HepG2 (cell line): ENCODE data around the gene ZBTB7C. TPM values are rescaled to one million over a fixed set of nuclear protein-coding genes. Genes with fewer than 3 reads are reported as not detected.

Experiments
- ATAC-seq: fragments of 200-7000 bp; cut with Tn5 transposase; 3 replicates; pipeline ENCODE4 v1.9.1; 2020; ENCODE audit warnings: mild to moderate bottlenecking, moderate library complexity
- BruUV-seq: library from RNA; stranded (reverse); fragments of 400-500 nt; replicated peaks from 2 replicates; lab custom pipeline; 2021; lab: Mats Ljungman, UMichigan
- CTCF ChIA-PET: fragments of 300-600 bp; formaldehyde crosslinking; extraction: SDS; loops from one replicate; lab custom pipeline; 2021; ENCODE audit warnings: low total read pairs, inconsistent platforms, low intra/inter-chr PET ratio; lab: Yijun Ruan, JAX
- POLR2A ChIA-PET: fragments of 350-600 bp; sonication (Branson Sonifier 250); formaldehyde crosslinking; loops from one replicate; lab custom pipeline; 2020; ENCODE audit warnings: antibody characterized with exemption, inconsistent platforms; lab: Yijun Ruan, JAX
- DNase-seq: peaks from one replicate; pipeline ENCODE4 v3.0.0-alpha.2; 2015; ENCODE audit warnings: low spot score
- FAIRE-seq: peaks from 3 replicates; lab custom pipeline; 2011; peaks lifted over from hg19 to GRCh38; lab: Jason Lieb, UNC
- H2AFZ ChIP-seq: one replicate; pipeline ENCODE4 v1.6.1; 2011; ENCODE audit warnings: low read length, inconsistent platforms
- H3K27ac ChIP-seq: fragments of 300-600 bp; 3 replicates; pipeline ENCODE4 v1.8.0; 2011; ENCODE audit warnings: mixed run types, mild to moderate bottlenecking, mixed read lengths, low read length, inconsistent platforms; ENCODE audit not compliant: insufficient read depth; ENCODE audit errors: extremely low read length
- H3K27me3 ChIP-seq, 2 experiments: fragments of 200-600 bp in 1 of 2; 2 replicates in 1 of 2; 3 replicates in 1 of 2; pipeline versions ENCODE4 v1.6.0 to v1.8.0; 2011; ENCODE audit warnings: low read length in 2 of 2, mild to moderate bottlenecking in 2 of 2, moderate library complexity in 2 of 2, inconsistent platforms in 1 of 2; ENCODE audit not compliant: insufficient read depth in 2 of 2, control insufficient read depth in 1 of 2
- H3K36me3 ChIP-seq, 2 experiments: fragments of 200-600 bp in 1 of 2; replicated peaks in 1 of 2; 2 replicates in 1 of 2; 3 replicates in 1 of 2; pipeline versions ENCODE4 v1.5.1 to v1.8.0; 2011; ENCODE audit warnings: low read length in 2 of 2, inconsistent platforms in 1 of 2; ENCODE audit not compliant: insufficient read depth in 2 of 2, control insufficient read depth in 1 of 2
- H3K4me1 ChIP-seq: 2 replicates; pipeline ENCODE4 v1.5.1; 2012; ENCODE audit warnings: low read length, inconsistent platforms; ENCODE audit not compliant: insufficient read depth
- H3K4me2 ChIP-seq: 2 replicates; pipeline ENCODE4 v1.6.0; 2011; ENCODE audit warnings: low read depth, low read length, inconsistent platforms
- H3K4me3 ChIP-seq, 3 experiments: fragments of 200-600 bp in 1 of 3; sonication (generic), shearing (Covaris generic) in 1 of 3; replicated peaks in 1 of 3; 2 replicates each; pipeline ENCODE4 v1.5.1; 2011 to 2016; ENCODE audit warnings: low read length in 3 of 3, inconsistent platforms in 2 of 3, low read depth in 2 of 3, mild to moderate bottlenecking in 2 of 3, control low read depth in 1 of 3, mixed read lengths in 1 of 3; ENCODE audit not compliant: insufficient read depth in 1 of 3
- H3K79me2 ChIP-seq: one replicate; pipeline ENCODE4 v1.6.1; 2011; ENCODE audit warnings: low read length, inconsistent platforms; ENCODE audit not compliant: insufficient read depth
- H3K9ac ChIP-seq: 2 replicates; pipeline ENCODE4 v1.6.0; 2011; ENCODE audit warnings: mild to moderate bottlenecking, low read depth, low read length, inconsistent platforms; ENCODE audit not compliant: insufficient read depth
- H3K9me3 ChIP-seq: 2 replicates; pipeline ENCODE4 v1.5.1; 2012; ENCODE audit warnings: mild to moderate bottlenecking, low read length
- H4K20me1 ChIP-seq: 2 replicates; pipeline ENCODE4 v1.6.0; 2011; ENCODE audit warnings: inconsistent platforms, mild to moderate bottlenecking, low read length, moderate library complexity; ENCODE audit not compliant: insufficient read depth
- FOXP1 ChIP-seq, 2 experiments: fragments of 450-650 bp in 1 of 2; IDR thresholded peaks; 2 replicates each; pipeline ENCODE4 v1.6.1; 2017 to 2018; ENCODE audit warnings: antibody characterized with exemption in 1 of 2
- GATAD1 ChIP-seq: IDR thresholded peaks from 2 replicates; pipeline ENCODE4 v1.6.1; 2016; ENCODE audit warnings: missing genetic modification reagents, missing compliant biosample characterization
- KLF11 ChIP-seq: IDR thresholded peaks from 2 replicates; pipeline ENCODE4 v1.6.1; 2016; ENCODE audit warnings: missing compliant biosample characterization
- LCORL ChIP-seq, 2 experiments: fragments of 450-650 bp in 1 of 2; sonication (generic) in 1 of 2; formaldehyde crosslinking in 1 of 2; IDR thresholded peaks; 2 replicates each; pipeline versions ENCODE4 v1.5.0 to v1.6.1; 2017 to 2020; ENCODE audit warnings: antibody characterized with exemption in 1 of 2, missing genetic modification reagents in 1 of 2
- MAZ ChIP-seq, 2 experiments: sonication (generic) in 1 of 2; formaldehyde crosslinking in 1 of 2; IDR thresholded peaks; 2 replicates each; pipeline versions ENCODE4 v1.5.0 to v1.6.1; 2012 to 2020; ENCODE audit warnings: low read depth in 2 of 2, mild to moderate bottlenecking in 2 of 2, borderline replicate concordance in 1 of 2, improper control_type of control experiment in 1 of 2, low read length in 1 of 2, missing genetic modification reagents in 1 of 2, moderate library complexity in 1 of 2
- NR3C1 ChIP-seq: sonication (generic); formaldehyde crosslinking; IDR thresholded peaks from 2 replicates; pipeline ENCODE4 v1.4.0; 2020; ENCODE audit warnings: missing genetic modification reagents
- PITX1 ChIP-seq: sonication (generic); formaldehyde crosslinking; IDR thresholded peaks from 2 replicates; pipeline ENCODE4 v1.5.1; 2020; ENCODE audit warnings: mild to moderate bottlenecking, missing genetic modification reagents
- POLR2AphosphoS2 ChIP-seq: IDR thresholded peaks from 2 replicates; pipeline ENCODE4 v1.6.1; 2011; ENCODE audit warnings: low read depth, low read length, improper control_type of control experiment
- RBM39 ChIP-seq: fragments of 200-400 bp; formaldehyde crosslinking; IDR thresholded peaks from one replicate; pipeline ENCODE4 v1.6.1; 2018; ENCODE audit warnings: antibody characterized with exemption, mild to moderate bottlenecking, low read depth, low read length; ENCODE audit not compliant: poor library complexity, severe bottlenecking
- REST ChIP-seq, 2 experiments: IDR thresholded peaks; 2 replicates each; pipeline ENCODE4 v1.6.1; 2011 to 2012; ENCODE audit warnings: low read length in 2 of 2, borderline replicate concordance in 1 of 2, low read depth in 1 of 2, mild to moderate bottlenecking in 1 of 2, moderate library complexity in 1 of 2
- ZBTB20 ChIP-seq: sonication (generic); formaldehyde crosslinking; IDR thresholded peaks from 2 replicates; pipeline ENCODE4 v1.8.1; 2023; ENCODE audit warnings: missing genetic modification reagents, low read depth, mild to moderate bottlenecking, borderline replicate concordance
- ZBTB37 ChIP-seq: sonication (generic); formaldehyde crosslinking; IDR thresholded peaks from 2 replicates; pipeline ENCODE4 v1.4.0; 2020; ENCODE audit warnings: mild to moderate bottlenecking, missing genetic modification reagents
- ZFY ChIP-seq: sonication (generic); formaldehyde crosslinking; IDR thresholded peaks from 2 replicates; pipeline ENCODE4 v1.4.0; 2020; ENCODE audit warnings: missing genetic modification reagents
- ZNF230 ChIP-seq: sonication (generic); formaldehyde crosslinking; IDR thresholded peaks from 2 replicates; pipeline ENCODE4 v1.4.0; 2020; ENCODE audit warnings: mild to moderate bottlenecking, missing genetic modification reagents
- ZNF326 ChIP-seq: sonication (generic); formaldehyde crosslinking; IDR thresholded peaks from 2 replicates; pipeline ENCODE4 v1.4.0; 2020; ENCODE audit warnings: missing genetic modification reagents, borderline replicate concordance
- ZNF431 ChIP-seq: sonication (generic); formaldehyde crosslinking; IDR thresholded peaks from 2 replicates; pipeline ENCODE4 v1.9.0; 2022; ENCODE audit warnings: missing genetic modification reagents, low read depth, mild to moderate bottlenecking, borderline replicate concordance
- ZNF644 ChIP-seq: IDR thresholded peaks from 2 replicates; pipeline ENCODE4 v1.6.1; 2016; ENCODE audit warnings: low read depth
- WGBS: methylation state at CpG from one replicate; pipeline ENCODE4 v1.1.6; 2017; ENCODE audit warnings: low lambda C conversion rate; 5-methylcytosine and 5-hydroxymethylcytosine counted together
- in situ Hi-C: cut with HindIII; loops from 2 replicates; pipeline ENCODE4 v1.10.0; 2017; ENCODE audit warnings: low pct_unique_long_range_greater_than_20kb; ENCODE audit not compliant: extremely low pct_ligation_motif_present
- intact Hi-C: fragments of 100-400 bp; cut with micrococcal nuclease; formaldehyde crosslinking; loops from one replicate; pipeline ENCODE4 v1.10.0; 2022; ENCODE audit not compliant: unreplicated experiment
- polyA plus RNA-seq, 8 experiments: library from polyadenylated mRNA; depleted of rRNA in 3 of 8; stranded (reverse) in 7 of 8; unstranded in 1 of 8; fragments of >200 nt; fragmentation: Illumina TruSeq in 4 of 8; extraction: Trizol in 4 of 8; gene quantifications; 2 replicates each; pipeline versions ENCODE4 v1.2.1 to v1.2.3, GENCODE V29; 2011 to 2016; ENCODE audit warnings: low read depth in 4 of 8, missing spikeins in 1 of 8, mixed read lengths in 1 of 8; ENCODE audit not compliant: insufficient read depth in 1 of 8
- total RNA-seq, 5 experiments: library from RNA; depleted of rRNA; stranded (reverse); fragments of >200 nt; fragmentation: Illumina TruSeq; extraction: Trizol; gene quantifications; 2 replicates each; pipeline ENCODE4 v1.2.3, GENCODE V29; 2016; ENCODE audit warnings: low read depth in 1 of 5
- TF ChIP-seq, protein P1 (sequence below): sonication (generic); formaldehyde crosslinking; IDR thresholded peaks from 2 replicates; pipeline ENCODE4 v1.4.0; 2020; ENCODE audit warnings: mild to moderate bottlenecking, missing genetic modification reagents, borderline replicate concordance

Gene ZBTB7C
- total and polyA plus RNA-seq, 2 of the 13 experiments (the other 11 are each of a cell fraction or from before 2014, with no cell fraction given) = 0.01 to 0.04 TPM

DNA sequence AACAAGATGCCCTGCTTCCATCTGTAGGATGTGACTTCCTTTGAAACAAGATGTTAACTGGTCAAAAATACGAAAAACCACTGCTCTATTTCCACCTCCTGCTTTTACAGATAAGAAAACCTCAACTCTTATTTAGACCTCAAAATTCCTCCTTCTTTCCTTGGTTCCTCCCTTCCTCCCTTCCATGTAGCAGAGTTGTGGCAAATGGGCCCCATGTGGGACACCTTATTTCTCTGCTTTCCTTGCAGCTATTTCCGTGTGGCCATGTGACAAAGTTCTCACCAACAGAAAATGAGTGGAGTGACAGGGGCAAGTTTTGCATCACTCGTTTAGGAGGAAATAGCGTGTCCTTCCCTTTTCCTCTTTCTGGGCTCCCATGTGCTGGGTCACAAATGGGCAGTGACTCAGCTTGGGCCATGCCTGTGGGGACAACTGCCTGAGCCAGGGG lies 409.4 kb downstream of the ZBTB7C start:
- no peaks in the 10 kb centered on the region for H3K79me2 ChIP-seq
- DNase-seq (no peak), FAIRE-seq (no peak), ATAC-seq (no peak)
- 12% methylated on average over 4 of the region's 4 CpGs for WGBS
- intact Hi-C loops (no loop called here), in situ Hi-C loops (no loop called here)
- no peak overlapping the region for H3K9ac ChIP-seq
- no peaks in the 10 kb centered on the region for H4K20me1 ChIP-seq
- H3K36me3 ChIP-seq = no peaks in the 10 kb centered on the region
- no peak overlapping the region for H3K27ac ChIP-seq
- no TSS peak for BruUV-seq
- no peak overlapping the region for H3K4me3 ChIP-seq
- ChIA-PET CTCF (no interaction called here), POLR2A (no interaction called here)
- H3K4me2 ChIP-seq = no peak overlapping the region
- H3K9me3 ChIP-seq = peaks cover 16% of the 10 kb centered on the region
- H3K27me3 ChIP-seq = no peaks in the 10 kb centered on the region; a peak in 2 of 5 replicates
- no peaks in the 10 kb centered on the region for H3K4me1 ChIP-seq
- no peak overlapping the region for H2AFZ ChIP-seq
- TF ChIP-seq ZNF644 = no peak
- TF ChIP-seq REST (IDR thresholded peaks at IDR 0.05; ENCODE audit: borderline replicate concordance in 1 of 2, low read depth in 1 of 2, low read length in 2 of 2) = no peak
- TF ChIP-seq NR3C1 = no peak
- TF ChIP-seq, protein P1, sequence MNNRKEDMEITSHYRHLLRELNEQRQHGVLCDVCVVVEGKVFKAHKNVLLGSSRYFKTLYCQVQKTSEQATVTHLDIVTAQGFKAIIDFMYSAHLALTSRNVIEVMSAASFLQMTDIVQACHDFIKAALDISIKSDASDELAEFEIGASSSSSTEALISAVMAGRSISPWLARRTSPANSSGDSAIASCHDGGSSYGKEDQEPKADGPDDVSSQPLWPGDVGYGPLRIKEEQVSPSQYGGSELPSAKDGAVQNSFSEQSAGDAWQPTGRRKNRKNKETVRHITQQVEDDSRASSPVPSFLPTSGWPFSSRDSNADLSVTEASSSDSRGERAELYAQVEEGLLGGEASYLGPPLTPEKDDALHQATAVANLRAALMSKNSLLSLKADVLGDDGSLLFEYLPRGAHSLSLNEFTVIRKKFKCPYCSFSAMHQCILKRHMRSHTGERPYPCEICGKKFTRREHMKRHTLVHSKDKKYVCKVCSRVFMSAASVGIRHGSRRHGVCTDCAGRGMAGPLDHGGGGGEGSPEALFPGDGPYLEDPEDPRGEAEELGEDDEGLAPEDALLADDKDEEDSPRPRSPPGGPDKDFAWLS (CRISPR knock-in tag) = no peak
- no peak for TF ChIP-seq KLF11 (CRISPR knock-in tag)
- no peak for TF ChIP-seq FOXP1 (IDR thresholded peaks at IDR 0.05)
- TF ChIP-seq FOXP1 (CRISPR knock-in tag; IDR thresholded peaks at IDR 0.05) = no peak
- TF ChIP-seq ZBTB37 (CRISPR knock-in tag) = no peak
- TF ChIP-seq ZBTB20 (CRISPR knock-in tag) = no peak
- TF ChIP-seq ZFY (CRISPR knock-in tag) = no peak
- TF ChIP-seq GATAD1 (CRISPR knock-in tag) = no peak
- TF ChIP-seq POLR2AphosphoS2 = no peak
- no peak for TF ChIP-seq ZNF431 (CRISPR knock-in tag)
- no peak for TF ChIP-seq ZNF326 (CRISPR knock-in tag)
- TF ChIP-seq PITX1 (CRISPR knock-in tag) = no peak
- TF ChIP-seq MAZ (IDR thresholded peaks at IDR 0.05; ENCODE audit: borderline replicate concordance, low read depth, low read length) = no peak
- no peak for TF ChIP-seq MAZ (CRISPR knock-in tag; IDR thresholded peaks at IDR 0.05; ENCODE audit: low read depth)
- no peak for TF ChIP-seq RBM39
- no peak for TF ChIP-seq ZNF230 (CRISPR knock-in tag)
- no peak for TF ChIP-seq LCORL (IDR thresholded peaks at IDR 0.05)
- TF ChIP-seq LCORL (CRISPR knock-in tag; IDR thresholded peaks at IDR 0.05) = no peak
